HG03439 (cell line): ENCODE data around the gene ZNF695.
"Not testable (repeated sequence)": the region's sequence is repeated elsewhere in the genome, so short reads cannot be mapped to it uniquely, and the experiment has no call there.

Experiments used
- ATAC-seq: cut with Tn5 transposase; IDR thresholded peaks from one replicate; pipeline ENCODE4 v1.9.1; 2021; ENCODE audit warnings: mild to moderate bottlenecking, moderate library complexity; ENCODE audit not compliant: unreplicated experiment

Gene ZNF695

GRCh38 chr1:247007511-247008405 lies at the start of gene ZNF695:
Gene ZNF695, minus strand, starts transcription at chr1:247008057. Its CDS starts 149 bp downstream, at chr1:247007908.
- ATAC-seq, result peak; percentile 100

GRCh38 chr1:247056071-247056470 lies 48.2 kb upstream of the ZNF695 start:
- no peak for ATAC-seq

- ATAC-seq, result no peak
These were observed 47.1 kb upstream of the ZNF695 start for GRCh38 chr1:247054992-247055415.

GRCh38 chr1:247047702-247048101 lies 39.8 kb upstream of the ZNF695 start:
- no peak for ATAC-seq

- ATAC-seq, result no peak
These were observed 39.4 kb upstream of the ZNF695 start for GRCh38 chr1:247047260-247047659.

- ATAC-seq, result no peak
These were observed 35.5 kb upstream of the ZNF695 start for GRCh38 chr1:247043406-247043805.

- ATAC-seq, result no peak
These were observed 29.9 kb upstream of the ZNF695 start for GRCh38 chr1:247037511-247038320.

GRCh38 chr1:247032306-247032705 lies 24.4 kb upstream of the ZNF695 start:
- not testable (repeated sequence) for ATAC-seq

GRCh38 chr1:247024658-247025057 lies 16.8 kb upstream of the ZNF695 start:
- ATAC-seq, result not testable (repeated sequence)

- ATAC-seq, result no peak
These were observed 5.5 kb upstream of the ZNF695 start for GRCh38 chr1:247013391-247013790.

- ATAC-seq, result no peak
These were observed 546 bp upstream of the ZNF695 start for GRCh38 chr1:247008406-247008799.

- not testable (repeated sequence) for ATAC-seq
These were observed 3.8 kb downstream of the ZNF695 start for GRCh38 chr1:247004081-247004480.

GRCh38 chr1:246989901-246990300 lies 18.0 kb downstream of the ZNF695 start:
- no peak for ATAC-seq

- no peak for ATAC-seq
These were observed 19.5 kb downstream of the ZNF695 start for GRCh38 chr1:246988316-246988715.

- ATAC-seq, result no peak
These were observed 20.7 kb downstream of the ZNF695 start for GRCh38 chr1:246987083-246987690.

- ATAC-seq, result no peak
These were observed 29.1 kb downstream of the ZNF695 start for GRCh38 chr1:246978785-246979184.

- ATAC-seq, result no peak
These were observed 29.6 kb downstream of the ZNF695 start for GRCh38 chr1:246978281-246978680.

GRCh38 chr1:246971969-246972368 lies 35.9 kb downstream of the ZNF695 start:
- no peak for ATAC-seq

GRCh38 chr1:246971090-246971721 lies 36.7 kb downstream of the ZNF695 start:
- ATAC-seq, result no peak

- no peak for ATAC-seq
These were observed 38.2 kb downstream of the ZNF695 start for GRCh38 chr1:246969621-246970020.

GRCh38 chr1:246966502-246966901 lies 41.4 kb downstream of the ZNF695 start:
- no peak for ATAC-seq
